Panc1 (cell line): Measurements from ENCODE around the gene FRMD4A. TPM values are rescaled to one million over a fixed set of nuclear protein-coding genes. Genes with fewer than 3 reads are reported as not detected.

ENCODE experiments used
- ATAC-seq: fragments of 200-7000 bp; cut with Tn5 transposase; 2 replicates; pipeline ENCODE4 v1.9.1; 2020; ENCODE audit warnings: mild to moderate bottlenecking, moderate library complexity
- BruUV-seq: library from RNA; stranded (reverse); fragments of 400-500 nt; replicated peaks from 2 replicates; lab custom pipeline; 2021; lab: Mats Ljungman, UMichigan
- CTCF ChIA-PET: fragments of 300-600 bp; sonication (Branson Sonifier 250); formaldehyde crosslinking; loops from one replicate; lab custom pipeline; 2022; ENCODE audit warnings: antibody characterized with exemption; lab: Charles Lee
- POLR2A ChIA-PET: fragments of 300-600 bp; sonication (Branson Sonifier 250); formaldehyde crosslinking; loops from one replicate; lab custom pipeline; 2022; ENCODE audit warnings: antibody characterized with exemption; lab: Charles Lee
- DNase-seq: peaks from one replicate; pipeline ENCODE4 v3.0.0-alpha.2; 2010; ENCODE audit warnings: low read depth, low spot score
- H3K27ac ChIP-seq: 2 replicates; pipeline ENCODE4 v1.5.1; 2011; ENCODE audit warnings: mild to moderate bottlenecking, low read length, inconsistent platforms
- H3K27me3 ChIP-seq: fragments of 200-500 bp; sonication (Bioruptor generic); 2 replicates; pipeline ENCODE4 v1.6.0; 2014; ENCODE audit warnings: low read length, inconsistent platforms; ENCODE audit not compliant: control insufficient read depth, insufficient read depth
- H3K36me3 ChIP-seq: fragments of 200-500 bp; sonication (Bioruptor generic); 2 replicates; pipeline ENCODE4 v1.5.1; 2014; ENCODE audit warnings: inconsistent platforms, mild to moderate bottlenecking, low read length, moderate library complexity; ENCODE audit not compliant: control insufficient read depth, insufficient read depth
- H3K4me1 ChIP-seq: 2 replicates; pipeline ENCODE4 v1.5.1; 2011; ENCODE audit warnings: inconsistent platforms, mild to moderate bottlenecking, low read length, moderate library complexity; ENCODE audit not compliant: control insufficient read depth, insufficient read depth
- H3K4me3 ChIP-seq, 2 experiments: 2 replicates each; pipeline ENCODE4 v1.5.1; 2011 to 2012; ENCODE audit warnings: low read depth in 2 of 2, low read length in 2 of 2, mild to moderate bottlenecking in 2 of 2, inconsistent platforms in 1 of 2, moderate library complexity in 1 of 2
- H3K9me3 ChIP-seq: fragments of 200-500 bp; sonication (Bioruptor generic); 2 replicates; pipeline ENCODE4 v1.5.1; 2014; ENCODE audit warnings: low read depth, mild to moderate bottlenecking, inconsistent platforms, low read length, moderate library complexity; ENCODE audit not compliant: control insufficient read depth, insufficient read depth
- POLR2AphosphoS5 ChIP-seq: IDR thresholded peaks from 2 replicates; pipeline ENCODE4 v1.6.1; 2012; ENCODE audit warnings: mild to moderate bottlenecking, low read depth, low read length, moderate library complexity
- REST ChIP-seq, 2 experiments: IDR thresholded peaks; 2 replicates each; pipeline ENCODE4 v1.6.1; 2011 to 2012; ENCODE audit warnings: low read depth in 2 of 2, control low read depth in 1 of 2, low read length in 1 of 2, mild to moderate bottlenecking in 1 of 2, moderate library complexity in 1 of 2; ENCODE audit not compliant: insufficient read depth in 1 of 2
- SIN3A ChIP-seq: IDR thresholded peaks from 2 replicates; pipeline ENCODE4 v1.6.1; 2012; ENCODE audit warnings: low read depth, mild to moderate bottlenecking, low read length, moderate library complexity, borderline replicate concordance; ENCODE audit not compliant: insufficient read depth
- TCF7L2 ChIP-seq: IDR thresholded peaks from 2 replicates; pipeline ENCODE4 v1.6.1; 2011; ENCODE audit warnings: mild to moderate bottlenecking, low read depth, low read length, inconsistent platforms
- in situ Hi-C: cut with HindIII; loops from 2 replicates; pipeline ENCODE4 v1.10.0; 2016; ENCODE audit warnings: low sequenced_read_pairs, low pct_unique_long_range_greater_than_20kb
- intact Hi-C: fragments of 100-400 bp; cut with micrococcal nuclease; formaldehyde crosslinking; loops from one replicate; pipeline ENCODE4 v1.10.0; 2022; ENCODE audit not compliant: unreplicated experiment
- total RNA-seq: library from RNA; stranded (reverse); gene quantifications from one replicate; pipeline ENCODE4 v1.2.1, GENCODE V29; 2021; ENCODE audit not compliant: unreplicated experiment
- TF ChIP-seq, protein P1 (sequence below): fragments of 450-650 bp; IDR thresholded peaks from 2 replicates; pipeline ENCODE4 v1.5.1; 2017; ENCODE audit warnings: mild to moderate bottlenecking

Gene FRMD4A
- total RNA-seq, 1 experiment from 2014 or later = 7.1 TPM

DNA sequence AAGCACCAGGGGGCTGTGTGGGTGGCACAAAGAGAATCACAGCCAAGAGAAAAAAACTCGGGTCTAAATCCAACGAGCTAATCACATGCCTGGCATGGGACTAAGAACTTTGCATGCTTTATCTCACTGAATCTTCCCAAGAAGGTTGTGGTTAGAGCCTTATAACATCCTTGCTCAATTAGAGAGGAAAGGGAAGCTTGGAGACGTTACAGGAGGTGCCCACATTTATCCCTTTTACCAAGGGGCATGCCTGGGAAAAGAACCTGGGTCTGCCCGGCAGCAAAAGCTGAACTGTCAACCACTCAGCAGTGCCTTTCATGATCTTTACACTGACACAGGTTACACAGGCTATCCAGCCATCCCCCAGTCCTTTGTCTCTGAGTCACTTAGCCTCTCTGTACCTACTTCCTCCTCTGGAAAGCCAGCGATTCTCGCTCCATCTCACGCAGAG is 553.8 kb downstream of the FRMD4A start:
- no TSS peak for BruUV-seq
- in situ Hi-C loops = no loop called here
- Histone ChIP-seq H3K4me1 (no peaks in the 10 kb centered on the region), H3K9me3 (no peaks in the 10 kb centered on the region), H3K27me3 (no peaks in the 10 kb centered on the region), H3K27ac (no peak overlapping the region), H3K36me3 (no peaks in the 10 kb centered on the region), H3K4me3 (no peak overlapping the region)
- no peak for TF ChIP-seq REST (IDR thresholded peaks at IDR 0.05; ENCODE audit: insufficient read depth in 1 of 2, low read depth in 2 of 2, low read length in 1 of 2)
- TF ChIP-seq, protein P1, sequence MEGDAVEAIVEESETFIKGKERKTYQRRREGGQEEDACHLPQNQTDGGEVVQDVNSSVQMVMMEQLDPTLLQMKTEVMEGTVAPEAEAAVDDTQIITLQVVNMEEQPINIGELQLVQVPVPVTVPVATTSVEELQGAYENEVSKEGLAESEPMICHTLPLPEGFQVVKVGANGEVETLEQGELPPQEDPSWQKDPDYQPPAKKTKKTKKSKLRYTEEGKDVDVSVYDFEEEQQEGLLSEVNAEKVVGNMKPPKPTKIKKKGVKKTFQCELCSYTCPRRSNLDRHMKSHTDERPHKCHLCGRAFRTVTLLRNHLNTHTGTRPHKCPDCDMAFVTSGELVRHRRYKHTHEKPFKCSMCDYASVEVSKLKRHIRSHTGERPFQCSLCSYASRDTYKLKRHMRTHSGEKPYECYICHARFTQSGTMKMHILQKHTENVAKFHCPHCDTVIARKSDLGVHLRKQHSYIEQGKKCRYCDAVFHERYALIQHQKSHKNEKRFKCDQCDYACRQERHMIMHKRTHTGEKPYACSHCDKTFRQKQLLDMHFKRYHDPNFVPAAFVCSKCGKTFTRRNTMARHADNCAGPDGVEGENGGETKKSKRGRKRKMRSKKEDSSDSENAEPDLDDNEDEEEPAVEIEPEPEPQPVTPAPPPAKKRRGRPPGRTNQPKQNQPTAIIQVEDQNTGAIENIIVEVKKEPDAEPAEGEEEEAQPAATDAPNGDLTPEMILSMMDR = no peak
- no peak for TF ChIP-seq SIN3A
- no peak for TF ChIP-seq POLR2AphosphoS5
- no peak for TF ChIP-seq TCF7L2
- no peak for ATAC-seq
- ChIA-PET POLR2A (no interaction called here), CTCF (interaction anchor here (0.7 to 0.8 kb wide), 3 partner anchors 10 to 1061 kb away, joined by 4 to 9 read pairs (median 7); no protein-coding TSS in a partner anchor)
- intact Hi-C loops = no loop called here
- no peak for DNase-seq

GRCh38 chr10:13775786-13776775 is 554.6 kb downstream of the FRMD4A start:
- H3K4me1 ChIP-seq = no peaks in the 10 kb centered on the region
- TF ChIP-seq POLR2AphosphoS5 = no peak
- TF ChIP-seq REST (IDR thresholded peaks at IDR 0.05; ENCODE audit: insufficient read depth in 1 of 2, low read depth in 2 of 2, low read length in 1 of 2) = no peak
- no peak for TF ChIP-seq TCF7L2
- no peak for TF ChIP-seq SIN3A
- TF ChIP-seq, protein P1 = no peak
- BruUV-seq = no TSS peak
- H3K27me3 ChIP-seq = no peaks in the 10 kb centered on the region
- intact Hi-C loops (no loop called here), in situ Hi-C loops (no loop called here)
- ChIA-PET CTCF (interaction anchor here (0.7 kb wide), 1 partner anchor 8 kb away, joined by 3 read pairs; no protein-coding TSS in a partner anchor), POLR2A (no interaction called here)
- H3K27ac ChIP-seq = no peak overlapping the region
- ATAC-seq = no peak
- no peaks in the 10 kb centered on the region for H3K9me3 ChIP-seq
- no peak overlapping the region for H3K4me3 ChIP-seq
- no peaks in the 10 kb centered on the region for H3K36me3 ChIP-seq
- no peak for DNase-seq
